ENCODE measurements around the gene PDZRN3. TPM values are rescaled to one million over a fixed set of nuclear protein-coding genes. Genes with fewer than 3 reads are reported as not detected.

The PDZRN3 gene
- total RNA-seq, 1 experiment from 2014 or later, result not detected

GRCh38 chr3:73448041-73448440 is 176.7 kb downstream of the PDZRN3 start:
- H3K27ac Mint-ChIP-seq (ENCODE audit: unreplicated experiment), result no peak overlapping the region
- DNase-seq, result no peak
- BruUV-seq (replicated peaks), result no TSS peak
- no peaks in the 10 kb centered on the region for H3K36me3 Mint-ChIP-seq (ENCODE audit: insufficient read depth, unreplicated experiment)
- H3K27me3 Mint-ChIP-seq (ENCODE audit: unreplicated experiment), result no peaks in the 10 kb centered on the region
- CTCF ChIA-PET, result no interaction called here
- intact Hi-C loops (cut with micrococcal nuclease; ENCODE audit: unreplicated experiment), result no loop called here
- no peak for TF ChIP-seq CTCF (IDR thresholded peaks at IDR 0.05; ENCODE audit: unreplicated experiment)
- no peaks in the 10 kb centered on the region for H3K9me3 Mint-ChIP-seq (ENCODE audit: low read depth, unreplicated experiment)
- H3K4me3 Mint-ChIP-seq (ENCODE audit: low read depth, unreplicated experiment), result no peak overlapping the region
- no peaks in the 10 kb centered on the region for H3K4me1 Mint-ChIP-seq (ENCODE audit: low read depth, unreplicated experiment)

- H3K4me1 Mint-ChIP-seq (ENCODE audit: low read depth, unreplicated experiment), result no peaks in the 10 kb centered on the region
- H3K4me3 Mint-ChIP-seq (ENCODE audit: low read depth, unreplicated experiment), result no peak overlapping the region
- H3K36me3 Mint-ChIP-seq (ENCODE audit: insufficient read depth, unreplicated experiment), result no peaks in the 10 kb centered on the region
- H3K27me3 Mint-ChIP-seq (ENCODE audit: unreplicated experiment), result no peaks in the 10 kb centered on the region
- no peak overlapping the region for H3K27ac Mint-ChIP-seq (ENCODE audit: unreplicated experiment)
- no TSS peak for BruUV-seq (replicated peaks)
- no peak for DNase-seq
- TF ChIP-seq CTCF (IDR thresholded peaks at IDR 0.05; ENCODE audit: unreplicated experiment), result no peak
- intact Hi-C loops (cut with micrococcal nuclease; ENCODE audit: unreplicated experiment), result no loop called here
- H3K9me3 Mint-ChIP-seq (ENCODE audit: low read depth, unreplicated experiment), result no peaks in the 10 kb centered on the region
- CTCF ChIA-PET, result no interaction called here
These were observed 177.6 kb downstream of the PDZRN3 start for GRCh38 chr3:73447111-73447510.

- no peaks in the 10 kb centered on the region for H3K36me3 Mint-ChIP-seq (ENCODE audit: insufficient read depth, unreplicated experiment)
- no peak for TF ChIP-seq CTCF (IDR thresholded peaks at IDR 0.05; ENCODE audit: unreplicated experiment)
- no TSS peak for BruUV-seq (replicated peaks)
- H3K27ac Mint-ChIP-seq (ENCODE audit: unreplicated experiment), result no peak overlapping the region
- CTCF ChIA-PET, result interaction anchor here (1.1 kb wide), 1 partner anchor 54 kb away, joined by 3 read pairs; no protein-coding TSS in a partner anchor
- no peaks in the 10 kb centered on the region for H3K27me3 Mint-ChIP-seq (ENCODE audit: unreplicated experiment)
- intact Hi-C loops (cut with micrococcal nuclease; ENCODE audit: unreplicated experiment), result no loop called here
- H3K4me3 Mint-ChIP-seq (ENCODE audit: low read depth, unreplicated experiment), result no peak overlapping the region
- no peaks in the 10 kb centered on the region for H3K4me1 Mint-ChIP-seq (ENCODE audit: low read depth, unreplicated experiment)
- DNase-seq, result no peak
- no peaks in the 10 kb centered on the region for H3K9me3 Mint-ChIP-seq (ENCODE audit: low read depth, unreplicated experiment)
These were observed 178.2 kb downstream of the PDZRN3 start for GRCh38 chr3:73446467-73447110.

GRCh38 chr3:73442886-73443285 is 181.9 kb downstream of the PDZRN3 start:
- H3K9me3 Mint-ChIP-seq (ENCODE audit: low read depth, unreplicated experiment), result no peaks in the 10 kb centered on the region

More at GRCh38 chr3:73442886-73443285, 181.9 kb downstream of the PDZRN3 start:
- H3K27ac Mint-ChIP-seq (ENCODE audit: unreplicated experiment), result no peak overlapping the region
- H3K27me3 Mint-ChIP-seq (ENCODE audit: unreplicated experiment), result no peaks in the 10 kb centered on the region
- H3K36me3 Mint-ChIP-seq (ENCODE audit: insufficient read depth, unreplicated experiment), result no peaks in the 10 kb centered on the region
- no peak overlapping the region for H3K4me3 Mint-ChIP-seq (ENCODE audit: low read depth, unreplicated experiment)
- DNase-seq, result no peak
- no peak for TF ChIP-seq CTCF (IDR thresholded peaks at IDR 0.05; ENCODE audit: unreplicated experiment)
- BruUV-seq (replicated peaks), result no TSS peak
- no peaks in the 10 kb centered on the region for H3K4me1 Mint-ChIP-seq (ENCODE audit: low read depth, unreplicated experiment)
- CTCF ChIA-PET, result no interaction called here
- intact Hi-C loops (cut with micrococcal nuclease; ENCODE audit: unreplicated experiment), result no loop called here
